Activated CD4-positive, alpha-beta T cell treated with anti-CD3 and anti-CD28 coated beads for 1 hour (primary cell): ENCODE measurements around the gene CFAP97.
"Not testable (repeated sequence)": the region's sequence is repeated elsewhere in the genome, so short reads cannot be mapped to it uniquely, and the experiment has no call there.

Experiments
- DNase-seq: peaks from one replicate; pipeline ENCODE4 v3.0.0-alpha.2; 2020

CFAP97 gene

GRCh38 chr4:185138161-185138560 is 65.6 kb downstream of the CFAP97 start:
- no peak for DNase-seq

GRCh38 chr4:185137233-185137925 is 66.4 kb downstream of the CFAP97 start:
- DNase-seq, result no peak

- DNase-seq, result no peak
Measured at GRCh38 chr4:185134307-185134869, 69.4 kb downstream of the CFAP97 start.

GRCh38 chr4:185128272-185129119 is 75.3 kb downstream of the CFAP97 start:
- no peak for DNase-seq

GRCh38 chr4:185127021-185127925 is 76.5 kb downstream of the CFAP97 start:
- no peak for DNase-seq

- no peak for DNase-seq
Measured at GRCh38 chr4:185124006-185124405, 79.8 kb downstream of the CFAP97 start.

- no peak for DNase-seq
Measured at GRCh38 chr4:185122681-185123345, 81.0 kb downstream of the CFAP97 start.

- no peak for DNase-seq
Measured at GRCh38 chr4:185120631-185120946, 83.2 kb downstream of the CFAP97 start.

- DNase-seq, result no peak
Measured at GRCh38 chr4:185119927-185120630, 83.7 kb downstream of the CFAP97 start.

GRCh38 chr4:185119467-185119866 is 84.3 kb downstream of the CFAP97 start:
- not testable (repeated sequence) for DNase-seq

GRCh38 chr4:185118876-185119275 is 84.9 kb downstream of the CFAP97 start:
- DNase-seq, result no peak

GRCh38 chr4:185117300-185117934 is 86.4 kb downstream of the CFAP97 start:
- DNase-seq, result no peak

GRCh38 chr4:185115827-185116232 is 88.0 kb downstream of the CFAP97 start:
- no peak for DNase-seq

- DNase-seq, result no peak
Measured at GRCh38 chr4:185113340-185113739, 90.5 kb downstream of the CFAP97 start.

- no peak for DNase-seq
Measured at GRCh38 chr4:185112104-185112503, 91.7 kb downstream of the CFAP97 start.

- no peak for DNase-seq
Measured at GRCh38 chr4:185110375-185110823, 93.4 kb downstream of the CFAP97 start.

- DNase-seq, result no peak
Measured at GRCh38 chr4:185109736-185110135, 94.1 kb downstream of the CFAP97 start.
